HCT116 (cell line): Measurements from ENCODE around the gene ADAMTS6.

Experiments
- ELF1 ChIP-seq: IDR thresholded peaks from 2 replicates; pipeline ENCODE4 v1.6.1; 2012; ENCODE audit warnings: low read depth, borderline replicate concordance
- EZH2 ChIP-seq: fragments of 200-600 bp; sonication (generic); IDR thresholded peaks from 2 replicates; pipeline ENCODE4 v1.6.1; 2017; ENCODE audit warnings: antibody characterized with exemption, mixed run types
- EZH2phosphoT487 ChIP-seq: fragments of 200-600 bp; IDR thresholded peaks from 2 replicates; pipeline ENCODE4 v1.6.1; 2018; ENCODE audit warnings: antibody characterized with exemption, borderline replicate concordance
- FOSL1 ChIP-seq: IDR thresholded peaks from 2 replicates; pipeline ENCODE4 v1.6.1; 2012; ENCODE audit warnings: low read depth
- MAX ChIP-seq: IDR thresholded peaks from 2 replicates; pipeline ENCODE4 v1.6.1; 2012
- POLR2A ChIP-seq: IDR thresholded peaks from 2 replicates; pipeline ENCODE4 v1.7.0; 2011; ENCODE audit warnings: borderline replicate concordance; ENCODE audit not compliant: insufficient read depth, insufficient read length; ENCODE audit errors: extremely low read depth
- POLR2AphosphoS5 ChIP-seq: IDR thresholded peaks from 2 replicates; pipeline ENCODE4 v1.6.1; 2011; ENCODE audit warnings: mild to moderate bottlenecking, low read depth, low read length, moderate library complexity
- RAD21 ChIP-seq: IDR thresholded peaks from 2 replicates; pipeline ENCODE4 v1.6.1; 2012; ENCODE audit warnings: low read depth, mild to moderate bottlenecking
- SIN3A ChIP-seq: IDR thresholded peaks from 2 replicates; pipeline ENCODE4 v1.6.1; 2012; ENCODE audit warnings: low read depth
- ZNF274 ChIP-seq: fragments of 200-500 bp; sonication (Bioruptor generic); IDR thresholded peaks from 2 replicates; pipeline ENCODE4 v1.6.1; 2014; ENCODE audit warnings: mild to moderate bottlenecking, low read depth, low read length, inconsistent platforms
- TF ChIP-seq, protein P1 (sequence below), 3 experiments: fragments of 200-600 bp in 1 of 3; sonication (generic) in 1 of 3; IDR thresholded peaks in 2 of 3; conservative IDR thresholded peaks in 1 of 3; 2 replicates each; pipeline ENCODE4 v1.5.1; 2012 to 2017; ENCODE audit warnings: low read depth in 2 of 3, low read length in 2 of 3, antibody characterized with exemption in 1 of 3, borderline replicate concordance in 1 of 3, control low read depth in 1 of 3, mild to moderate bottlenecking in 1 of 3, mixed read lengths in 1 of 3, mixed run types in 1 of 3, moderate library complexity in 1 of 3; ENCODE audit not compliant: insufficient read depth in 1 of 3
- TF ChIP-seq, protein P2 (sequence below): IDR thresholded peaks from 2 replicates; pipeline ENCODE4 v1.6.1; 2012; ENCODE audit warnings: low read depth

DNA sequence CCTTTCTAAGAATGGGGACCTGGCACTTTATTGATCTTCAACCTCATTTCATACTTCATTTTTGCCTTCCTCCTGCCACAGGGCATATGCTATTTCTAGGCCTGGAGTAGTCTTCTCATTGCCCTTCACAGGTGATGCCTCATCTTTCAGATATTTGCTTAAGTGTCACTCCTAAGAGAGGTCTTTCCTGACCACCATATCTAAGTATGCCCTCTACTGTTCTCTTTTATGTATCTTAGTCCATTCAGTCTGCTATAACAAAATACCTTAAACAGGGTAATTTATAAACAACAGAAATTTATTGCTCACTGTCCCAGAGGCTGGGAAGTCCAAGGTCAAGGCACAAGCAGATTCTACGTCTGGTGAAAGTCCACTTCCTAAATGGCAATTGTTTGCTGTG, 99.1 kb downstream of the ADAMTS6 start:
- TF ChIP-seq SIN3A: no peak
- no peak for TF ChIP-seq MAX
- TF ChIP-seq POLR2A: no peak
- TF ChIP-seq FOSL1: no peak
- TF ChIP-seq RAD21: peak; percentile 24; the same call in 1 of the 2 replicates
- TF ChIP-seq, protein P1, sequence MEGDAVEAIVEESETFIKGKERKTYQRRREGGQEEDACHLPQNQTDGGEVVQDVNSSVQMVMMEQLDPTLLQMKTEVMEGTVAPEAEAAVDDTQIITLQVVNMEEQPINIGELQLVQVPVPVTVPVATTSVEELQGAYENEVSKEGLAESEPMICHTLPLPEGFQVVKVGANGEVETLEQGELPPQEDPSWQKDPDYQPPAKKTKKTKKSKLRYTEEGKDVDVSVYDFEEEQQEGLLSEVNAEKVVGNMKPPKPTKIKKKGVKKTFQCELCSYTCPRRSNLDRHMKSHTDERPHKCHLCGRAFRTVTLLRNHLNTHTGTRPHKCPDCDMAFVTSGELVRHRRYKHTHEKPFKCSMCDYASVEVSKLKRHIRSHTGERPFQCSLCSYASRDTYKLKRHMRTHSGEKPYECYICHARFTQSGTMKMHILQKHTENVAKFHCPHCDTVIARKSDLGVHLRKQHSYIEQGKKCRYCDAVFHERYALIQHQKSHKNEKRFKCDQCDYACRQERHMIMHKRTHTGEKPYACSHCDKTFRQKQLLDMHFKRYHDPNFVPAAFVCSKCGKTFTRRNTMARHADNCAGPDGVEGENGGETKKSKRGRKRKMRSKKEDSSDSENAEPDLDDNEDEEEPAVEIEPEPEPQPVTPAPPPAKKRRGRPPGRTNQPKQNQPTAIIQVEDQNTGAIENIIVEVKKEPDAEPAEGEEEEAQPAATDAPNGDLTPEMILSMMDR (IDR thresholded peaks at IDR 0.05 in 2 of 3, conservative IDR thresholded peaks at IDR 0.05 in 1 of 3; ENCODE audit: borderline replicate concordance in 1 of 3, insufficient read depth in 1 of 3, low read depth in 2 of 3, low read length in 2 of 3): 0 out of 6 replicates have a peak, but pooled peaks of 1 of the 3 experiments have one; percentile 7
- TF ChIP-seq, protein P2, sequence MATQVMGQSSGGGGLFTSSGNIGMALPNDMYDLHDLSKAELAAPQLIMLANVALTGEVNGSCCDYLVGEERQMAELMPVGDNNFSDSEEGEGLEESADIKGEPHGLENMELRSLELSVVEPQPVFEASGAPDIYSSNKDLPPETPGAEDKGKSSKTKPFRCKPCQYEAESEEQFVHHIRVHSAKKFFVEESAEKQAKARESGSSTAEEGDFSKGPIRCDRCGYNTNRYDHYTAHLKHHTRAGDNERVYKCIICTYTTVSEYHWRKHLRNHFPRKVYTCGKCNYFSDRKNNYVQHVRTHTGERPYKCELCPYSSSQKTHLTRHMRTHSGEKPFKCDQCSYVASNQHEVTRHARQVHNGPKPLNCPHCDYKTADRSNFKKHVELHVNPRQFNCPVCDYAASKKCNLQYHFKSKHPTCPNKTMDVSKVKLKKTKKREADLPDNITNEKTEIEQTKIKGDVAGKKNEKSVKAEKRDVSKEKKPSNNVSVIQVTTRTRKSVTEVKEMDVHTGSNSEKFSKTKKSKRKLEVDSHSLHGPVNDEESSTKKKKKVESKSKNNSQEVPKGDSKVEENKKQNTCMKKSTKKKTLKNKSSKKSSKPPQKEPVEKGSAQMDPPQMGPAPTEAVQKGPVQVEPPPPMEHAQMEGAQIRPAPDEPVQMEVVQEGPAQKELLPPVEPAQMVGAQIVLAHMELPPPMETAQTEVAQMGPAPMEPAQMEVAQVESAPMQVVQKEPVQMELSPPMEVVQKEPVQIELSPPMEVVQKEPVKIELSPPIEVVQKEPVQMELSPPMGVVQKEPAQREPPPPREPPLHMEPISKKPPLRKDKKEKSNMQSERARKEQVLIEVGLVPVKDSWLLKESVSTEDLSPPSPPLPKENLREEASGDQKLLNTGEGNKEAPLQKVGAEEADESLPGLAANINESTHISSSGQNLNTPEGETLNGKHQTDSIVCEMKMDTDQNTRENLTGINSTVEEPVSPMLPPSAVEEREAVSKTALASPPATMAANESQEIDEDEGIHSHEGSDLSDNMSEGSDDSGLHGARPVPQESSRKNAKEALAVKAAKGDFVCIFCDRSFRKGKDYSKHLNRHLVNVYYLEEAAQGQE: no peak
- no peak for TF ChIP-seq ZNF274
- no peak for TF ChIP-seq EZH2phosphoT487
- no peak for TF ChIP-seq EZH2
- no peak for TF ChIP-seq ELF1
- no peak for TF ChIP-seq POLR2AphosphoS5
